Cortex of kidney (tissue), 1 donor: ENCODE measurements around the gene CCDC87.

Experiments
- DNase-seq: peaks from one replicate; lab custom pipeline; 2025; lab: John Stamatoyannopoulos, UW

Gene CCDC87

GRCh38 chr11:66579017-66579606 lies 13.8 kb downstream of the CCDC87 start:
- DNase-seq, result no peak

DNA sequence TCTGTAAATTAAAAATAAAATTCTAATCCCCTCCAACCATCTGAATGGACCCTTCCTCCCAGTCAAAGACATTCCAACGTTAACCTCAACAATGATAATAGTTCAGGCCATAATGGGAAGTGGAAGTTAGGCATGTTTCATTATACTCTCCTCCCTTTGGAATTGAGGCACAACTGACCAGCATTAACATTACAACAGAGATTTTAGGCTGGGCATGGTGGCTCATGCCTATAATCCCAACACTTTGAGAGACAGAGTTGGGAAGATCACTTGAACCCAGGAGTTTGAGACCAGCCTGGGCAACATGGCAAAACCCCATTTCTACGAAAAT lies 22.0 kb downstream of the CCDC87 start:
- no peak for DNase-seq

DNA sequence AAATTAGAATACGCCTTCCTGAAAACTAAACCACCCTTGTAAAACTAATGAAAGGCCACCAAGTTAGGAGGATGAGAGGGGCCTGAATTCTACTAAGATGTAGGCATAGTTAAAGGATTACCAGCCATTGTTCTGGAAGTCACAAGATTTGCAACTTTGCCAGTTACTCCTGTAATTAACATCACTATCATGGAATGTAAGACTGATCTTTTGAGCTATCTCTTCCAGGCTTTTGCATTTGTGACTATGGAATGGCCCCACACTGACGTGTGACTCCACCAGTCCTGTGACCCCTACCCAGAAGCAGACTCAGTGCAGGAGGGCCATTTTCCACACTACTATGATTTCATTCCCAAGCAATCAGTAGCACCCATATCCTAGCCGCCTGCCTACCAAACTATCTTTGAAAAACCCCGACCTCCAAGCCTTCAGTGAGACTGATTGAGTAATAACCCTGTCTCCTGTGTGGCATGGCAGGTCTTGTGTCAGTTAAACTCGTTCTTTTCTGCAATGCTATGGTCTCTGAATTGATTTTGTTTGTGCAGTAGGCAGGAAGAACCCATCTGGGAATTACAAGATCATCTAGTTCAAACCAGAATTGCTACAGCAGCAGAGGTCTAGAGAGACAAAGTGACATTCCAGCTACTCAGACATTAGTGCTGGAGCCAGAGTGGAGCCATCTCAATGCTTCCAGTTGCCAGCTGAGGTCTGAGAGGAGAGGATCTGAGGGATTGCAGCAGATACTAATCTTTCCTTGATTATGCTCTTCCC lies 22.6 kb downstream of the CCDC87 start:
- DNase-seq, result no peak

DNA sequence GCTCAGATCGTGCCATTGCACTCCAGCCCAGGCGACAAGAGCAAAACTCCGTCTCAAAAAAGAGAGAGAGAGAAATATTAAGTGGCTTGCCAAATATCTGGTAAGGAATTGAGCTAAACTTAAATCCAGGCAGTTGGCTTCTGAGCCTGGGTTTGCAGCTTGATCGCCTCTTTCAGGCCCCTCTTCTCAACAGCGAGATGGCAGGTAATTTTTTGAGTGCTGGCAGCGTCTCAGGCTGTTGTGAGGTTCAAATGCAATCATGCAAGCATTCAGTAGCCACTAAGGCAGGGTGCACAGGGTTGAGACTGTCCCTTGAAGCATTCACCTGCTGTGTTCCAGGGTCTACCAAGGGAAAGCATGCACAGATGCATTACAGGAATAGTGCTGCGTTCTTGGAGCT lies 23.8 kb downstream of the CCDC87 start:
- DNase-seq, result no peak

GRCh38 chr11:66568124-66568916 lies 24.5 kb downstream of the CCDC87 start, which contains the start of gene CTSF:
Gene CTSF (minus strand): TSS chr11:66568606. CDS start chr11:66568486, 120 bp downstream.
- no peak for DNase-seq

DNA sequence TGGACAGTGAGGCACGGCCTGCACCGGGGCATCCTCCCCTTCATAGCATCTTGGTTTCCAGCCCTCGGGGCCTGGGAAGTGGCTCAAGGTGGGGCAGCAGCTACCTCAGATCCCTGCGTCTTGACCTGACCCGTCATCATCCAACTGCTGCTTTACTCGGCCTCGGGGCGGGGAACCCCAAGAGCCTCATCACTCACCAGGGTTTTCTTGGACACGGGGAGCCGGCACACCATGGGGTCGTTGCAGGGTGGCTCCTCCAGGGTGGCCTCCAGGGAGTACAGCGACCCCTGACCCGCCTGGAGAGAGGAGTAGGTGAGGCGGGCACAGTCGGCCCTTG lies 25.1 kb downstream of the CCDC87 start:
- no peak for DNase-seq

DNA sequence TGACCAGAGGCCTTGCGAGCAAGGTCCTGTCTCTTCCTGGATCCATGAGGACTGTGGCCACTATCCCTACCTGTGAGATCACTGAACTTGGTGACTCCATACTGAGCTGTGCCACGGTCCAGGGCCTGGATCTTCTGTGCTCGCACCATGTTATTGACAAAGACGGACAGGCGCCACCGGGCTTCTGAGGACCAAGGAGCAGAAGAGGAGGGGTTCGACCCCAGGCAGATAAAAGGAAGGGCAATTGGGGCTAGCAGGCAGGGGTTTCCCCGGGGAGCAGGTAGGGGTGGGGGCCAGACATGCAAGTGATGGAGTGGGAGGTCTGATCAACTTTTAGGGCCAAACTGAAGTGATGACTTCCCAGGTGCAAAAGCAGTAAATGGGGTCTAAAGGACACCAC lies 26.6 kb downstream of the CCDC87 start:
- DNase-seq, result no peak

- no peak for DNase-seq
Observed at GRCh38 chr11:66564984-66565383, 27.9 kb downstream of the CCDC87 start.

DNA sequence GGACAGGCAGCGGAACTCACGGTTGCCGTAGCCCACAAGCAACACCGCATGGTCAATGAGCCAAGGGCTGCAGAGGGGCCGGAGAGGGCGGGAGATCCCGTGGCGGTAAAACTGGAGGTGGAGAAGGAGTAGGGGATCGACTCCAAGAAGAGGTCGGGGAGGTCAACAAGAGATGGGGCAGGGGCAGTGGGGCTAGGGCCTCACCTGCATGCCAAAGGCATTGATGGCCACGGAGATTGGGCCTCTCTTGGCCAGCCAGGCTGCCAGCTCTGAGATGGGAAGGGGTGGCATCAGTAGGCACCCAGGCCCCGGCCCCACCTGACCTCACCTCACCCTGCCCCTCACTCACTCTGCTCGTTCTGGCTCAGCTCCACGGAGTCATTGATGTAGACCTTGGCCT lies 28.3 kb downstream of the CCDC87 start:
- DNase-seq, result no peak

- DNase-seq, result no peak
Observed at GRCh38 chr11:66563832-66564231, 29.0 kb downstream of the CCDC87 start.

- no peak for DNase-seq
Observed at GRCh38 chr11:66562907-66563583, 29.8 kb downstream of the CCDC87 start.

DNA sequence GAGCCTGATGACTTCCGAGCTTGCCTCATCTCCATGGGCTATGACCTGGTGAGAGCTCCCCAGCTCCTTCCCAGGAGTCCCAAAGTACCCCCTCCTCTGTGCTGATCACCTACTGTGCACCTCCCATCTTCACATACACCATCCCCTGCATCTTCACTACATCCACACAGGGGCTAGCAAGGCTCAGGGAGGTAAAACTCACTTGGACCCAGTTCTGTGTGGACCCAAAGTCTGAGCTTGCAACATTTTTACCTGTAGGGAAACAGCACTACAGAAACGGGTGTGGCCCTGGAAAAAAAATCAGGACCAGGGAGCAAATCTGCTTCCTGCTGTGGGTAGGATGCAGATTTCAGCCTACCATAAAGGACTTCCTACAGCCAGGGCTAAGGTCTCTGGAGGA lies 30.6 kb downstream of the CCDC87 start:
- no peak for DNase-seq

GRCh38 chr11:66561975-66562248 lies 31.0 kb downstream of the CCDC87 start:
- no peak for DNase-seq

DNA sequence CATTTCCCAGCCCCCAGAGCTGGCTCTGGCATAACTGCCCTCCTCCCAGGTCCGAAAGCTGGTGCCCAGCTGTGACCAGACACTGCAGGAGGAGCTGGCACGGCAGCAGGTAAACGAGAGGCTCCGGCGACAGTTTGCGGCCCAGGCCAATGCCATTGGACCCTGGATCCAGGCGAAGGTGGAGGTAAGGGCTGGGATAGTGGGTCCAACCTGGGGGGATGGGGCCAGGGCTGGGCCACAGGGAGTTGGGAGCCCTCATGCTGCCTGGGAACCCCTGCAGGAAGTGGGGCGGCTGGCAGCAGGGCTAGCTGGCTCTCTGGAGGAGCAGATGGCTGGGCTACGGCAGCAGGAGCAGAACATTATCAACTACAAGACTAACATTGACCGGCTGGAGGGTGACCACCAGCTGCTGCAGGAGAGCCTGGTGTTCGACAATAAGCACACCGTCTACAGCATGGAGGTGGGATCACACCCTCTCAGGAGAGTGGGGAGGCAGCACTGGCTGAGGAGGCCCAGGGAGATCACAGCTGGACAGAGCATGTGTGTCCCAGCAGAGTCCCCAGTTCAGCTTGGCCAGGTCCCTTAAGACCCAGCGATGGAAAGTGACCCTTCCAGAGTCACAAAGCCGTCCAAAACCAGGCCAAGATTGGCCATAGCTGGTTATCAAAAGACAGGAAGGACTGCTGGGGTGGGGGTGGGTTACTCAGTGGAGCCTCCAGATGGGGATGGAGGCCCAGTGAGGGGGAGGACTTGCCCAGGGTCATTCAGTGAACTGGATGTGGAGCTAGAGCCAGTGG lies 31.5 kb downstream of the CCDC87 start:
- no peak for DNase-seq

- DNase-seq, result no peak
Observed at GRCh38 chr11:66559866-66560676, 32.8 kb downstream of the CCDC87 start.

- no peak for DNase-seq
Observed at GRCh38 chr11:66559142-66559865, 33.6 kb downstream of the CCDC87 start.

DNA sequence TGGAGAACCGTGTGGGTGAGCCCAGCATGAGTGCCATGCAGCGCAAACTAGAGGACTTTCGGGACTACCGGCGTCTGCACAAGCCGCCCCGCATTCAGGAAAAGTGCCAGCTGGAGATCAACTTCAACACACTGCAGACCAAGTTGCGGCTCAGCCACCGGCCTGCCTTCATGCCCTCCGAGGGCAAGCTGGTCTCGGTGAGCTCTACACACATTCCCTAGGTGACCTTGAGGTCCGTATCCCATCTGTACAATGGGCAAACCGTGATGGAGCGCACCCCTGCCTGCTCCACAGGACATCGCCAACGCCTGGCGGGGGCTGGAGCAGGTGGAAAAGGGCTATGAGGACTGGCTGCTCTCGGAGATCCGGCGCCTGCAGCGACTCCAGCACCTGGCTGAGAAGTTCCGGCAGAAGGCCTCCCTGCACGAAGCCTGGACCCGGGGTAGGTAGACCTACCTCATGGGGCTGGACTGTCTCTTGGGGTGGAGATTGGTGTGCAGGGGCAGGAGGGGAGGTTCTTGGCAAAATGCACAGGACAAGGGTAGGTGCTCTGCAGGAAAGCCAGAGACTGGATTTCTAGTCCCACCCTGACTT lies 35.0 kb downstream of the CCDC87 start:
- no peak for DNase-seq

DNA sequence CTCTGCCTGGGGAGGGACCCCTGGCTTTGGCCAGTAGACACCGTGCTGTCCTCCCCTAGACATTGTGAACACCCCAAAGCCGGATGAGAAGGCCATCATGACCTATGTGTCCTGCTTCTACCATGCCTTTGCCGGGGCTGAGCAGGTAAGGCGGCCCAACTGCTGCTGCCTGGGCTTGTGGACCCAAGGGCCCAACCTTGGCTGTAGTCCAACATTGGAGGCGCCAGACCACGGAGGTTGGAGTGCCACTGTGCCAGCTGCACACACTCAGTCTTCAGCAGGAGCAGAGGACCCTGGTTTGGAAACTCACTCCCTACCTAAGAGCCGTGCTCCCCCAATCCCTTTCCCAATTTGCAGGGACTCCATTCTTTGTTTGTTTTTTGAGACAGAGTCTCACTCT lies 36.8 kb downstream of the CCDC87 start:
- no peak for DNase-seq

GRCh38 chr11:66555416-66555815 lies 37.4 kb downstream of the CCDC87 start:
- DNase-seq, result no peak

DNA sequence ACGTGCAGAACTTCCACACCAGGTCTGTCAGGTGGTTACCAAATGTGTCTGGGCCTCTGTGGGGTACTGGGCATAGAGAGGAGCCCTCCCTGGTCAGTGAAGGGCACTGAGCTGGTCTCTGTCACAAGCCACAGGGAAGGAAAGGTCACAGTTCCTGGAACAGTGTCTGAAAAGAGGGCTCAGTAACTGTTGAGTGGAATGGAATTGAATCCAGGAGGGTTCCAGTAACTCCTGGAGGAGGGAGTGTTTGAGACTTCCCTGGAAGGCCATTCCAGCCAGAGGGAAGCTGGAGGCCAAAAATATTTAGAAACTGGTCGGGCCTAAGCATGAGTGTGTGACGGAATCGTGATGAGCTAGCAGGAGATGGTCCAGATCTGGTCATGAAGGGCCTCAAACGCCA lies 38.3 kb downstream of the CCDC87 start:
- DNase-seq, result no peak
